Measurements from ENCODE around the gene IQUB.

Gene IQUB

GRCh38 chr7:123570390-123571182 is 36.2 kb upstream of the IQUB start:
- no peak overlapping the region for H3K4me2 ChIP-seq (ENCODE audit: low read depth, low read length, poor library complexity, severe bottlenecking)
- H3K9me3 ChIP-seq (ENCODE audit: insufficient read depth, low read length): no peaks in the 10 kb centered on the region

GRCh38 chr7:123569352-123570010 is 35.1 kb upstream of the IQUB start:
- no peak for TF ChIP-seq EZH2phosphoT487 (conservative IDR thresholded peaks at IDR 0.05; ENCODE audit: low read length)
- no peak for TF ChIP-seq CTCF (IDR thresholded peaks at IDR 0.05; ENCODE audit: insufficient read depth, low read length, poor library complexity, severe bottlenecking)
- H3K27ac ChIP-seq (ENCODE audit: low read depth, low read length): no peak overlapping the region
- no peak overlapping the region for H3K9ac ChIP-seq (ENCODE audit: low read length)
- H3K36me3 ChIP-seq (ENCODE audit: low read length): no peaks in the 10 kb centered on the region
- H3K9me2 ChIP-seq (replicated peaks; ENCODE audit: insufficient read depth, low read length): no peaks in the 10 kb centered on the region
- H3K27me3 ChIP-seq (ENCODE audit: low read length): no peaks in the 10 kb centered on the region
- no peak overlapping the region for H3K4me2 ChIP-seq (ENCODE audit: low read depth, low read length, poor library complexity, severe bottlenecking)
- H3F3A ChIP-seq (ENCODE audit: insufficient read depth): no peaks in the 10 kb centered on the region
- no peak overlapping the region for H2AFZ ChIP-seq (ENCODE audit: low read depth, low read length, severe bottlenecking)
- H3K79me2 ChIP-seq (ENCODE audit: insufficient read depth, low read length): no peaks in the 10 kb centered on the region
- no peaks in the 10 kb centered on the region for H4K20me1 ChIP-seq (ENCODE audit: low read depth, low read length)
- no peak overlapping the region for H3K4me3 ChIP-seq (ENCODE audit: insufficient read depth, low read length, poor library complexity, severe bottlenecking)
- H3K9me3 ChIP-seq (ENCODE audit: insufficient read depth, low read length): no peaks in the 10 kb centered on the region

More at GRCh38 chr7:123570390-123571182, 36.2 kb upstream of the IQUB start:
- no peaks in the 10 kb centered on the region for H3K79me2 ChIP-seq (ENCODE audit: insufficient read depth, low read length)
- no peaks in the 10 kb centered on the region for H3K27me3 ChIP-seq (ENCODE audit: low read length)
- H3F3A ChIP-seq (ENCODE audit: insufficient read depth): no peaks in the 10 kb centered on the region
- no peak overlapping the region for H3K4me3 ChIP-seq (ENCODE audit: insufficient read depth, low read length, poor library complexity, severe bottlenecking)
- H3K9me2 ChIP-seq (replicated peaks; ENCODE audit: insufficient read depth, low read length): no peaks in the 10 kb centered on the region
- TF ChIP-seq CTCF (IDR thresholded peaks at IDR 0.05; ENCODE audit: insufficient read depth, low read length, poor library complexity, severe bottlenecking): no peak
- TF ChIP-seq EZH2phosphoT487 (conservative IDR thresholded peaks at IDR 0.05; ENCODE audit: low read length): no peak
- H3K9ac ChIP-seq (ENCODE audit: low read length): no peak overlapping the region
- H4K20me1 ChIP-seq (ENCODE audit: low read depth, low read length): no peaks in the 10 kb centered on the region
- H3K36me3 ChIP-seq (ENCODE audit: low read length): no peaks in the 10 kb centered on the region
- no peak overlapping the region for H2AFZ ChIP-seq (ENCODE audit: low read depth, low read length, severe bottlenecking)
- H3K27ac ChIP-seq (ENCODE audit: low read depth, low read length): no peak overlapping the region

GRCh38 chr7:123562121-123562520 is 27.7 kb upstream of the IQUB start:
- no peak for TF ChIP-seq EZH2phosphoT487 (conservative IDR thresholded peaks at IDR 0.05; ENCODE audit: low read length)
- no peak for TF ChIP-seq CTCF (IDR thresholded peaks at IDR 0.05; ENCODE audit: insufficient read depth, low read length, poor library complexity, severe bottlenecking)
- Histone ChIP-seq H3K27ac (ENCODE audit: low read depth, low read length) (no peak overlapping the region), H3K9me2 (replicated peaks; ENCODE audit: insufficient read depth, low read length) (no peaks in the 10 kb centered on the region), H3K4me3 (ENCODE audit: insufficient read depth, low read length, poor library complexity, severe bottlenecking) (no peak overlapping the region), H3K9ac (ENCODE audit: low read length) (no peak overlapping the region), H2AFZ (ENCODE audit: low read depth, low read length, severe bottlenecking) (no peak overlapping the region), H3K36me3 (ENCODE audit: low read length) (no peaks in the 10 kb centered on the region), H4K20me1 (ENCODE audit: low read depth, low read length) (no peaks in the 10 kb centered on the region), H3K4me2 (ENCODE audit: low read depth, low read length, poor library complexity, severe bottlenecking) (no peak overlapping the region), H3F3A (ENCODE audit: insufficient read depth) (no peaks in the 10 kb centered on the region), H3K27me3 (ENCODE audit: low read length) (no peaks in the 10 kb centered on the region), H3K79me2 (ENCODE audit: insufficient read depth, low read length) (0 out of 2 replicates have a peak, but pooled peaks cover 4% of the 10 kb centered on the region), H3K9me3 (ENCODE audit: insufficient read depth, low read length) (no peaks in the 10 kb centered on the region)

Data from SU-DHL-6 (cell line).